ENCODE measurements around the gene GATAD2A.

Gene GATAD2A

GRCh38 chr19:19531951-19532805 lies 126.7 kb downstream of the GATAD2A start:
- DNase-seq (ENCODE audit: low spot score): peak; percentile 87

- DNase-seq (ENCODE audit: low spot score): no peak
These were observed 127.6 kb downstream of the GATAD2A start for GRCh38 chr19:19532806-19533701.

DNA sequence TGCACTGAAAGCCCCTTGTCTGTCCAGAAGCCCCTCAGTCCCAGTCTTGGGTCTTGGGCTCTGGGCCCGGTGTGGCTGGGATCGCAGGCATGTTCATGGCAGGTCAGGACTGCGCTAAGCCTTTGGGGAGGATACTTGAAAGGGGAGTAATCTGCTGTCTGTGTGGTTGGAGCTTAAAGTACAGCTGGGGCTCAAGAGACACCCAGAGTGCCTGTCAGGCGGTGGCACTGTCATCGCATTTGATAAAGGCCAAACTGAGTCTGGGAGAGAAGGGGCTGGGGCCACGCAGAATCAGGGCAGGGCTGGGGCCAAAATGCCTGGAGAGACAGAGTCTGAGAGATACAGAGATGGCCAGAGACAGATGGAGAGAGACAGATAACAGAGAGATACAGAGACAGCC lies 128.4 kb downstream of the GATAD2A start:
- no peak for DNase-seq (ENCODE audit: low spot score)

- DNase-seq (ENCODE audit: low spot score): no peak
These were observed 129.2 kb downstream of the GATAD2A start for GRCh38 chr19:19534556-19535265.

GRCh38 chr19:19535311-19536191 lies 130.1 kb downstream of the GATAD2A start:
- DNase-seq (ENCODE audit: low spot score): no peak

GRCh38 chr19:19537075-19538048 lies 131.9 kb downstream of the GATAD2A start:
- no peak for DNase-seq (ENCODE audit: low spot score)

DNA sequence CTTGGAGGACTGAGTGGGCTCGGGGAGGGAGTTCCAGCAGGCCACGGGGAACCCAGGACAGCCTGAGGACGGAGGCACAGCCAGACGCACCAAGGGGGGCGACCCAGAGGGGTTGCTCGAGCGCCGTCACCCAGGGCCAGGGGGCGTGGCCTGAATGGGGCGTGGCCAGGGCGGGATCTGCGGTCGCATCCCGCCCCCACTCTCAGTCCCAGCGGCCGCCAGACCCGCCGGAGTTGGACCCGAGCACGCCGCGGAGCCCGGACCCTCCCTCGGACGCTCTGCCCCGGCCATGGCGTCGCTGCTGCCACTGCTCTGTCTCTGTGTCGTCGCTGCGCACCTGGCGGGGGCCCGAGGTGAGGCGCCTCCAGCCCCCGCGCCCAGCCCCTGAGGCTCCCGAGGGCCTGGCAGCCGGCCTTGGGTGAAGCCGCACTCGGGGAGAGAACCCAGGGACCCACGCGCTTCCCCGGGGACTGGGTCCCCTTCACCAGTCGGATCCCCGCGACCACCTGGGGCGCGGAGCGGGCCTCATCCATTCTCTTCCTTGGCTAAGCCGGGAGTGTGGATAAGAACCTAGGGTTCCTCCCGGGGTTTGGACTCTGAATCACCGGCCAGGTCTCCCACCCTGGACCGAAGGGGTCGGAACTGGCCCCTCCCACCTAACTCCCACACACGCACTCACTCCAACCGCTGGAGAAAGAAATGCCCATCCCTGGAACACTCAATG lies 132.7 kb downstream of the GATAD2A start, which contains the start of gene CILP2:
CILP2 (plus strand) TSS at position 205 of the 724 bp plus-strand sequence; CDS start at position 290, 85 bp downstream.
- peak; percentile 22 for DNase-seq (ENCODE audit: low spot score)

GRCh38 chr19:19538785-19539166 lies 133.3 kb downstream of the GATAD2A start:
- DNase-seq (ENCODE audit: low spot score): no peak

DNA sequence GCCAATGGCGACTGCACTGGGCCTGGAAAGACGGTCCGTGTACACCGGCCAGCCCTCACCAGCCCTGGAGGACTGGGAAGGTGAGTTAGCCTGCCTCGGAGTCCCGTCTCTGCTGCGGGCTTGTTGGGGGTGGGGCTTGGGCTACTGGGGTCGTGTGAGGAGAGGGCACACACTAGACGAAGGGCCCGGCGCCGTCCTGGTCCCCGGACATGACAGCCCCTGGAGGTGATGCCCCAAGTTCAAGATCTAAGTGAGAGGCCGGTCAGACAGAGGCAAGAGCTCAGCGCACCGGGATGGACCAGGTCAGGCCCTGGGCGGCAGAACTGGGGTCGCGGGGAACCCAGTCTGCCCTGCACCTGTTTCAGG lies 134.2 kb downstream of the GATAD2A start:
- DNase-seq (ENCODE audit: low spot score): no peak

GRCh38 chr19:19540064-19540714 lies 134.7 kb downstream of the GATAD2A start:
- DNase-seq (ENCODE audit: low spot score): peak; percentile 61

DNA sequence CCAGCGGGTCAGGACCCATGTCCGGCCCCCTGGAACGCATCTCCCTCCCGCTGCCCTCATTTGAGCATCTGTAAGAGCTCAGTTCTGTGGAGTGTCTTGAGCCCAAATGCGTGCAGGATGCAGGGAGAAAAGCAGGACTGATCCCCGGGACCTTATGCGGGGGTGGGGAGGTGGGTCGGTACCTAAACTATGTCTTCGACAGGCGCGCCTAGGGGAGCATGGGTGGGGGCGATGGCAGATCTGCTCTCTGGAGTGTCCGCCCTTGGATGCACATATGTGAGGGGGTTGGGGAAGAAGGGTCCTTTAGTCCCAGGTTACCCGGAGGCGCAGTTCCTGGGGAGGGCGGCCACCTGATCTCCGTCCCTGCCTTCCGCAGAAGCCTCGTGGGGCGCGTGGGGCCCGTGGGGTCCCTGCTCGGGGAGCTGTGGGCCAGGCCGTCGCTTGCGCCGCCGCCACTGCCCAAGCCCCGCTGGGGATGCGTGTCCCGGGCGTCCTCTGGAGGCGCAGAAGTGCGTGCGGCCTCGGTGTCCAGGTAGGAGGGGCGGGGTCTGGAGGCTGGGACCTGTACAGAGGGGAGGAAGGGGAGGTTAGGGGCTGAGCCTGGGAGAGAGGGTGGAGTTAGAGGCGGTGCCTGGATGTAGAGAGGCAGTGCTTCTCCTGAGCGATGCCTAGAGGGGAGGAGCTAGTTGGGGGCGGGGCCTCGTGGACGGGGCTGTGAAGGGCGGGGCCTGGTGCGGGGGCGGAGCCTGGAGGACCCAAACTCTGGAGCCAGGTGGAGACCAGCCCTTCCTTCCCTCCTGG lies 135.4 kb downstream of the GATAD2A start:
- DNase-seq (ENCODE audit: low spot score): peak; percentile 66

DNA sequence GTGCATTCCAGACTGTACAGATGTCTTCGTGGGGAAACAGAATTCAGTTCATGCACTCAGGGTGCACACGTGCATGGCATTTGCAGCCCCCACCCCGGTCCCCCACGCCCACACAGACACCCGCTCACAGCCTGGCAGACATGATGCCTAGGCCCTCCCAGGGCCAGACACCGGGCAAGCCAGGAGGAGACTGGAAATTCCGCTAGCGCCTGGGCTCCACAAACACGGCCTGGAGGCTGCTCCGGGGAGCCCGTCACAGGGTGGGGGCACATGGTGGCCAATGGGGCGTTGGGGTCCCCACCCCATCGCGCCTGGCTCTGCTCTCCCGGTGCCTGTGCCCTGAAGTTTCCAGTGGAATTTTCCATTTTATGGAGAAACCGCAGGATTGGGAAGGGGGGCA lies 136.1 kb downstream of the GATAD2A start:
- no peak for DNase-seq (ENCODE audit: low spot score)

DNA sequence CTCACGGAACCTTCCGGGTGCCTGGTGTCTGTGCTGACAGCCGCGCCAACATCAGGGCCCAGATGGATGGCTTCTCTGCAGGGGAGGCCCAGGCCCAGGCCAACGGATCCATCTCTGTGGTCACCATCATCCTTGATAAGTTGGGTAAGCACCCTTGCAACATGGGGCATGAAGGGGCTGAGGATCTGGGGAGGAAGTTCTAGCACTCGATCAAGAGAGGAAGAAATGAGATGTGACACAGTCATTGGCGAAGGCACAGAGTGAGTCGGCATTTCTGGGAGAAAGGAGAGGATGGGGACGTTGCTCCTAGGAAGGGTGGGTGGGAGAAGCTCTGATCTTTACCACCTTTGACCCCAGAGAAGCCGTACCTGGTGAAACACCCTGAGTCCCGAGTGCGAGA lies 137.0 kb downstream of the GATAD2A start:
- DNase-seq (ENCODE audit: low spot score): no peak

DNA sequence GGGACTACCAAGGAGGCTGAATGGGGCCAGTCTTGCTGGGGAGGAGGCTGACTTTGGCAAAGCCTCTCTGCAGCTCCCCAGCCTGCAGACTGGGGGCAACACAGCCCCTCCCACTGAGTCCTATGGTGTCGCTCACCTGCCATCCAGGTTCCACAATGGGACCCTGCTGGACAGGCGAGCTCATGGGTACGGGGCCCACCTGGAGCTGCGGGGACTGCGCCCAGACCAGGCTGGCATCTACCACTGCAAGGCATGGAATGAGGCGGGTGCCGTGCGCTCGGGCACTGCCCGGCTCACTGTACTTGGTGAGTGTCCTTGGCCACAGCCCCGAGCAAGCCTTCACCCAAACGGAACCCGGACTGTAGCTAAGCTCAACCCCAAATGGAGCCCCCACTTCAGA lies 137.6 kb downstream of the GATAD2A start:
- no peak for DNase-seq (ENCODE audit: low spot score)

- no peak for DNase-seq (ENCODE audit: low spot score)
These were observed 138.2 kb downstream of the GATAD2A start for GRCh38 chr19:19543640-19544039.

DNA sequence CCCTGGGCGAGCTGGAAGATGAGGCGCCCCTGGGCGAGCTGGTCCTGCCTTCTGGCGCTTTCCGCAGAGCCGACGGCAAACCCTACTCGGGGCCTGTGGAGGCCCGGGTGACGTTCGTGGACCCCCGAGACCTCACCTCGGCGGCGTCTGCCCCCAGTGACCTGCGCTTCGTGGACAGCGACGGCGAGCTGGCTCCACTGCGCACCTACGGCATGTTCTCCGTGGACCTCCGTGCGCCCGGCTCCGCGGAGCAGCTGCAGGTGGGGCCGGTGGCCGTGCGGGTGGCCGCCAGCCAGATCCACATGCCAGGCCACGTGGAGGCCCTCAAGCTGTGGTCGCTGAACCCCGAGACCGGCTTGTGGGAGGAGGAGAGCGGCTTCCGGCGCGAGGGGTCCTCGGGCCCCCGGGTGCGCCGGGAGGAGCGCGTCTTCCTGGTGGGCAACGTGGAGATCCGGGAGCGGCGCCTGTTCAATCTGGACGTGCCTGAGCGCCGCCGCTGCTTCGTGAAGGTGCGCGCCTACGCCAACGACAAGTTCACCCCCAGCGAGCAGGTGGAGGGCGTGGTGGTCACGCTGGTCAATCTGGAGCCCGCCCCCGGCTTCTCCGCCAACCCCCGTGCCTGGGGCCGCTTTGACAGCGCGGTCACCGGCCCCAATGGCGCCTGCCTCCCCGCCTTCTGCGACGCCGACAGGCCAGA lies 138.9 kb downstream of the GATAD2A start:
- no peak for DNase-seq (ENCODE audit: low spot score)

- DNase-seq (ENCODE audit: low spot score): no peak
These were observed 139.6 kb downstream of the GATAD2A start for GRCh38 chr19:19544954-19545591.

Data from CD4-positive, alpha-beta T cell treated with Interleukin-2 at 100 ng/mL for 4 hours (primary cell).